Keratinocyte (primary cell): ENCODE measurements around the gene FAM229B.

Experiments
- EZH2 ChIP-seq: IDR thresholded peaks from one replicate; pipeline ENCODE4 v1.6.1; 2012; ENCODE audit warnings: inconsistent platforms, mild to moderate bottlenecking, low read length, moderate library complexity
- TF ChIP-seq, protein P1 (sequence below), 3 experiments: IDR thresholded peaks in 1 of 3; conservative IDR thresholded peaks in 1 of 3; optimal IDR thresholded peaks in 1 of 3; 2 replicates in 2 of 3; 3 replicates in 1 of 3; pipeline versions ENCODE3 to v1.5.1; 2011; ENCODE audit warnings: low read length in 3 of 3, mild to moderate bottlenecking in 3 of 3, moderate library complexity in 2 of 3, control low read depth in 1 of 3, inconsistent platforms in 1 of 3; ENCODE audit not compliant: insufficient read depth in 2 of 3; ENCODE audit errors: extremely low read depth in 1 of 3

DNA sequence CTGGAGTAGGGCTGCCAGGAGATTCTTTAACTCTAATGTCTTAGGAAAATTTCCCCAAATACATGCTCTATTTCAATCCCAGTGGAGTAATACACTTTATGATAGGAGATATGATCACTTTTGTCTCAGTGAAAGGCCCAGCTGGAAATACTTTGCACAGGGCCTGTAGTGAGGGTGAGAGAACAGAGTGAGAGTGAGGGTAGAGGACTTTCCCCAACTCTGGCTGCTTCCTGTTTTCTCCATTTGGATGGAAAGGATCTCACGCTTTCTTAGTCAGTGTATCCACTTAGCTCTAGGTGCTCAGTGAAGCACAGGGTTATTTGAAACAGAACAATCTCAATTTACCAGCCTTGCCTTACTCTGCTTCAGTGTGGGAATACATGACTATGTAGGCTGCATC, 36.6 kb downstream of the FAM229B start:
- TF ChIP-seq, protein P1, sequence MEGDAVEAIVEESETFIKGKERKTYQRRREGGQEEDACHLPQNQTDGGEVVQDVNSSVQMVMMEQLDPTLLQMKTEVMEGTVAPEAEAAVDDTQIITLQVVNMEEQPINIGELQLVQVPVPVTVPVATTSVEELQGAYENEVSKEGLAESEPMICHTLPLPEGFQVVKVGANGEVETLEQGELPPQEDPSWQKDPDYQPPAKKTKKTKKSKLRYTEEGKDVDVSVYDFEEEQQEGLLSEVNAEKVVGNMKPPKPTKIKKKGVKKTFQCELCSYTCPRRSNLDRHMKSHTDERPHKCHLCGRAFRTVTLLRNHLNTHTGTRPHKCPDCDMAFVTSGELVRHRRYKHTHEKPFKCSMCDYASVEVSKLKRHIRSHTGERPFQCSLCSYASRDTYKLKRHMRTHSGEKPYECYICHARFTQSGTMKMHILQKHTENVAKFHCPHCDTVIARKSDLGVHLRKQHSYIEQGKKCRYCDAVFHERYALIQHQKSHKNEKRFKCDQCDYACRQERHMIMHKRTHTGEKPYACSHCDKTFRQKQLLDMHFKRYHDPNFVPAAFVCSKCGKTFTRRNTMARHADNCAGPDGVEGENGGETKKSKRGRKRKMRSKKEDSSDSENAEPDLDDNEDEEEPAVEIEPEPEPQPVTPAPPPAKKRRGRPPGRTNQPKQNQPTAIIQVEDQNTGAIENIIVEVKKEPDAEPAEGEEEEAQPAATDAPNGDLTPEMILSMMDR (optimal IDR thresholded peaks at IDR 0.05 in 1 of 3, IDR thresholded peaks at IDR 0.05 in 1 of 3, conservative IDR thresholded peaks at IDR 0.05 in 1 of 3; ENCODE audit: extremely low read depth in 1 of 3, insufficient read depth in 2 of 3, low read length in 3 of 3), result no peak
- no peak for TF ChIP-seq EZH2
